A673 (cell line): Measurements from ENCODE around the gene LRBA. TPM values are rescaled to one million over a fixed set of nuclear protein-coding genes. Genes with fewer than 3 reads are reported as not detected.

Experiments used
- BruUV-seq: library from RNA; stranded (reverse); fragments of 400-500 nt; replicated peaks from 2 replicates; lab custom pipeline; 2021; lab: Mats Ljungman, UMichigan
- CTCF ChIA-PET: fragments of 300-600 bp; sonication (Branson Sonifier 250); formaldehyde crosslinking; loops from one replicate; lab custom pipeline; 2022; ENCODE audit warnings: antibody characterized with exemption; lab: Charles Lee
- POLR2A ChIA-PET: fragments of 300-600 bp; sonication (Branson Sonifier 250); formaldehyde crosslinking; loops from one replicate; lab custom pipeline; 2022; ENCODE audit warnings: antibody characterized with exemption; ENCODE audit not compliant: low non-redundant PET; lab: Charles Lee
- DNase-seq: peaks from one replicate; pipeline ENCODE4 v3.0.0-alpha.2; 2015; ENCODE audit warnings: low spot score
- H3K27ac ChIP-seq: fragments of 200-600 bp; sonication (generic); 2 replicates; pipeline ENCODE4 v1.5.1; 2016; ENCODE audit warnings: mixed run types, low read depth, mild to moderate bottlenecking, mixed read lengths, antibody characterized with exemption, low read length; ENCODE audit not compliant: poor library complexity, severe bottlenecking
- H3K27me3 ChIP-seq: fragments of 200-600 bp; sonication (generic); replicated peaks from 2 replicates; pipeline ENCODE4 v1.6.1; 2017; ENCODE audit warnings: mixed run types, low read depth, mild to moderate bottlenecking, mixed read lengths, antibody characterized with exemption, low read length; ENCODE audit not compliant: insufficient read depth, poor library complexity
- H3K36me3 ChIP-seq: fragments of 200-600 bp; sonication (generic); 2 replicates; pipeline ENCODE4 v1.6.1; 2016; ENCODE audit warnings: mixed run types, mild to moderate bottlenecking, mixed read lengths, antibody characterized with exemption, low read length; ENCODE audit not compliant: insufficient read depth, poor library complexity, severe bottlenecking
- H3K4me1 ChIP-seq: fragments of 200-600 bp; sonication (generic); 2 replicates; pipeline ENCODE4 v1.6.1; 2017; ENCODE audit warnings: mixed run types, mild to moderate bottlenecking, mixed read lengths, antibody characterized with exemption, low read length; ENCODE audit not compliant: insufficient read depth, poor library complexity, severe bottlenecking
- H3K4me3 ChIP-seq: fragments of 200-600 bp; sonication (generic); 2 replicates; pipeline ENCODE4 v1.5.1; 2016; ENCODE audit warnings: low read depth, mixed run types, mild to moderate bottlenecking, mixed read lengths, low read length; ENCODE audit not compliant: poor library complexity, severe bottlenecking
- H3K9me3 ChIP-seq: fragments of 200-600 bp; sonication (generic); 2 replicates; pipeline ENCODE4 v1.6.1; 2016; ENCODE audit warnings: mixed run types, low read depth, mild to moderate bottlenecking, mixed read lengths, antibody characterized with exemption, low read length; ENCODE audit not compliant: poor library complexity, severe bottlenecking
- CTCF ChIP-seq: fragments of 300-800, 200-600 bp; sonication (generic); conservative IDR thresholded peaks from 2 replicates; pipeline ENCODE4 v1.5.1; 2017; ENCODE audit warnings: low read depth, mild to moderate bottlenecking, antibody characterized with exemption, low read length, moderate library complexity, mixed read lengths
- EZH2 ChIP-seq: fragments of 200-600 bp; sonication (generic); IDR thresholded peaks from 2 replicates; pipeline ENCODE4 v1.6.1; 2017; ENCODE audit warnings: borderline replicate concordance, low read depth, mild to moderate bottlenecking, mixed read lengths, antibody characterized with exemption, low read length; ENCODE audit not compliant: poor library complexity, severe bottlenecking
- intact Hi-C: fragments of 100-400 bp; cut with micrococcal nuclease; formaldehyde crosslinking; loops from one replicate; pipeline ENCODE4 v1.10.0; 2022; ENCODE audit not compliant: unreplicated experiment
- total RNA-seq: library from RNA; stranded (reverse); gene quantifications from 2 replicates; pipeline ENCODE4 v1.2.3, GENCODE V29; 2021

The LRBA gene
- total RNA-seq, 1 experiment from 2014 or later, result 35.7 TPM

GRCh38 chr4:150849016-150849415 is 166.1 kb downstream of the LRBA start:
- no peak overlapping the region for H3K4me3 ChIP-seq
- H3K4me1 ChIP-seq, result no peaks in the 10 kb centered on the region
- TF ChIP-seq EZH2, result no peak
- no peak for TF ChIP-seq CTCF
- H3K27me3 ChIP-seq, result no peaks in the 10 kb centered on the region
- BruUV-seq, result no TSS peak
- no peak for DNase-seq
- no peaks in the 10 kb centered on the region for H3K9me3 ChIP-seq
- H3K27ac ChIP-seq, result no peak overlapping the region
- intact Hi-C loops, result no loop called here
- H3K36me3 ChIP-seq, result peaks cover 3% of the 10 kb centered on the region
- POLR2A ChIA-PET, result no interaction called here
- CTCF ChIA-PET, result no interaction called here

GRCh38 chr4:150828159-150828558 is 186.9 kb downstream of the LRBA start:
- BruUV-seq, result no TSS peak
- no peak overlapping the region for H3K4me3 ChIP-seq
- H3K27me3 ChIP-seq, result no peaks in the 10 kb centered on the region
- TF ChIP-seq EZH2 (no peak), CTCF (no peak)
- H3K36me3 ChIP-seq, result peaks cover 4% of the 10 kb centered on the region
- no peak for DNase-seq
- ChIA-PET POLR2A (no interaction called here), CTCF (interaction anchor here (0.7 kb wide), 1 partner anchor 132 kb away, joined by 4 read pairs; no protein-coding TSS in a partner anchor)
- H3K9me3 ChIP-seq, result no peaks in the 10 kb centered on the region
- no peaks in the 10 kb centered on the region for H3K4me1 ChIP-seq
- intact Hi-C loops, result no loop called here
- H3K27ac ChIP-seq, result no peak overlapping the region

GRCh38 chr4:150827226-150827625 is 187.9 kb downstream of the LRBA start:
- no peak for DNase-seq
- no peak overlapping the region for H3K4me3 ChIP-seq
- intact Hi-C loops, result no loop called here
- no peak overlapping the region for H3K27ac ChIP-seq
- no peaks in the 10 kb centered on the region for H3K4me1 ChIP-seq
- peaks cover 4% of the 10 kb centered on the region for H3K36me3 ChIP-seq
- CTCF ChIA-PET, result no interaction called here
- TF ChIP-seq CTCF, result no peak
- no peak for TF ChIP-seq EZH2
- H3K9me3 ChIP-seq, result no peaks in the 10 kb centered on the region
- POLR2A ChIA-PET, result no interaction called here
- no TSS peak for BruUV-seq
- H3K27me3 ChIP-seq, result no peaks in the 10 kb centered on the region
